Adipocyte (in vitro differentiated cells): ENCODE data around the gene ABTB1.
"Not testable (repeated sequence)": the region's sequence is repeated elsewhere in the genome, so short reads cannot be mapped to it uniquely, and the experiment has no call there.

ENCODE experiments used
- DNase-seq: peaks from one replicate; pipeline ENCODE4 v3.0.0-alpha.2; 2015; ENCODE audit warnings: low read depth
- H3K27me3 ChIP-seq: replicated peaks from 2 replicates; pipeline ENCODE4 v1.7.0; 2013; ENCODE audit warnings: mild to moderate bottlenecking, low read length, moderate library complexity; ENCODE audit not compliant: control insufficient read depth, insufficient read depth
- H3K36me3 ChIP-seq: 2 replicates; pipeline ENCODE4 v1.7.0; 2013; ENCODE audit warnings: low read length, mild to moderate bottlenecking, moderate library complexity; ENCODE audit not compliant: control insufficient read depth, insufficient read depth, severe bottlenecking
- H3K4me1 ChIP-seq: 2 replicates; pipeline ENCODE4 v1.7.0; 2013; ENCODE audit warnings: mild to moderate bottlenecking, low read length, moderate library complexity; ENCODE audit not compliant: control insufficient read depth, insufficient read depth
- H3K4me3 ChIP-seq: 2 replicates; pipeline ENCODE4 v1.7.0; 2013; ENCODE audit warnings: mild to moderate bottlenecking, low read length, moderate library complexity
- H3K9ac ChIP-seq: 2 replicates; pipeline ENCODE4 v1.7.0; 2013; ENCODE audit warnings: mild to moderate bottlenecking, low read length, moderate library complexity
- H3K9me3 ChIP-seq: 2 replicates; pipeline ENCODE4 v1.7.0; 2013; ENCODE audit warnings: mild to moderate bottlenecking, low read length, moderate library complexity; ENCODE audit not compliant: control insufficient read depth

ABTB1 gene

GRCh38 chr3:127652246-127652995, 20.3 kb upstream of the ABTB1 start:
- Histone ChIP-seq H3K27me3 (peaks cover 7% of the 10 kb centered on the region), H3K9me3 (no peaks in the 10 kb centered on the region), H3K36me3 (no peaks in the 10 kb centered on the region), H3K9ac (no peak overlapping the region), H3K4me3 (no peak overlapping the region), H3K4me1 (peaks cover 25% of the 10 kb centered on the region)
- peak; percentile 80 for DNase-seq

GRCh38 chr3:127654374-127654773, 18.4 kb upstream of the ABTB1 start:
- Histone ChIP-seq H3K27me3 (peaks cover 7% of the 10 kb centered on the region), H3K36me3 (no peaks in the 10 kb centered on the region), H3K9ac (peak overlapping the region; percentile 2), H3K9me3 (no peaks in the 10 kb centered on the region), H3K4me1 (peaks cover 25% of the 10 kb centered on the region), H3K4me3 (no peak overlapping the region)
- no peak for DNase-seq

GRCh38 chr3:127654993-127655392, 17.8 kb upstream of the ABTB1 start:
- not testable (repeated sequence) for H3K9me3 ChIP-seq, H3K27me3 ChIP-seq, H3K4me3 ChIP-seq, DNase-seq, H3K36me3 ChIP-seq
- peaks cover 25% of the 10 kb centered on the region for H3K4me1 ChIP-seq
- peak overlapping the region; percentile 41 for H3K9ac ChIP-seq

GRCh38 chr3:127655641-127656040, 17.1 kb upstream of the ABTB1 start:
- DNase-seq = peak; percentile 77
- Histone ChIP-seq H3K36me3 (no peaks in the 10 kb centered on the region), H3K4me3 (no peak overlapping the region), H3K4me1 (peaks cover 25% of the 10 kb centered on the region), H3K9ac (peak overlapping the region; percentile 41), H3K27me3 (peaks cover 7% of the 10 kb centered on the region), H3K9me3 (no peaks in the 10 kb centered on the region)

- peaks cover 25% of the 10 kb centered on the region for H3K4me1 ChIP-seq
- no peak for DNase-seq
These were observed 15.8 kb upstream of the ABTB1 start for GRCh38 chr3:127656906-127657305.

GRCh38 chr3:127658234-127658633, 14.5 kb upstream of the ABTB1 start:
- DNase-seq = peak; percentile 59
- Histone ChIP-seq H3K9ac (no peak overlapping the region), H3K4me1 (peaks cover 25% of the 10 kb centered on the region), H3K36me3 (no peaks in the 10 kb centered on the region), H3K4me3 (no peak overlapping the region), H3K9me3 (no peaks in the 10 kb centered on the region), H3K27me3 (no peaks in the 10 kb centered on the region)

More at GRCh38 chr3:127656906-127657305, 15.8 kb upstream of the ABTB1 start:
- Histone ChIP-seq H3K36me3 (no peaks in the 10 kb centered on the region), H3K9ac (no peak overlapping the region), H3K27me3 (peaks cover 7% of the 10 kb centered on the region), H3K4me3 (no peak overlapping the region), H3K9me3 (no peaks in the 10 kb centered on the region)

- Histone ChIP-seq H3K36me3 (no peaks in the 10 kb centered on the region), H3K4me1 (peaks cover 4% of the 10 kb centered on the region), H3K27me3 (no peaks in the 10 kb centered on the region)
These were observed 12.0 kb upstream of the ABTB1 start for GRCh38 chr3:127660621-127661251.

GRCh38 chr3:127661600-127661999, 11.2 kb upstream of the ABTB1 start:
- Histone ChIP-seq H3K9ac (no peak overlapping the region), H3K27me3 (no peaks in the 10 kb centered on the region), H3K4me1 (no peaks in the 10 kb centered on the region), H3K9me3 (no peaks in the 10 kb centered on the region), H3K4me3 (no peak overlapping the region), H3K36me3 (no peaks in the 10 kb centered on the region)
- DNase-seq = no peak

More at GRCh38 chr3:127660621-127661251, 12.0 kb upstream of the ABTB1 start:
- Histone ChIP-seq H3K4me3 (no peak overlapping the region), H3K9ac (no peak overlapping the region), H3K9me3 (no peaks in the 10 kb centered on the region)
- no peak for DNase-seq

GRCh38 chr3:127662001-127662469, 10.7 kb upstream of the ABTB1 start:
- Histone ChIP-seq H3K9me3 (no peaks in the 10 kb centered on the region), H3K36me3 (no peaks in the 10 kb centered on the region), H3K4me3 (no peak overlapping the region), H3K27me3 (no peaks in the 10 kb centered on the region), H3K4me1 (no peaks in the 10 kb centered on the region), H3K9ac (no peak overlapping the region)
- no peak for DNase-seq

GRCh38 chr3:127663151-127663550, 9.6 kb upstream of the ABTB1 start:
- Histone ChIP-seq H3K4me1 (no peaks in the 10 kb centered on the region), H3K36me3 (no peaks in the 10 kb centered on the region), H3K9me3 (no peaks in the 10 kb centered on the region), H3K27me3 (no peaks in the 10 kb centered on the region), H3K4me3 (no peak overlapping the region), H3K9ac (no peak overlapping the region)
- DNase-seq = no peak

GRCh38 chr3:127665165-127665564, 7.6 kb upstream of the ABTB1 start:
- no peaks in the 10 kb centered on the region for H3K9me3 ChIP-seq
- no peaks in the 10 kb centered on the region for H3K4me1 ChIP-seq
- no peak overlapping the region for H3K9ac ChIP-seq
- H3K27me3 ChIP-seq = no peaks in the 10 kb centered on the region
- H3K36me3 ChIP-seq = no peaks in the 10 kb centered on the region
- no peak for DNase-seq
- no peak overlapping the region for H3K4me3 ChIP-seq
